ENCODE data around the gene FBN1.

GRCh38 chr15:48400086-48400485 is 245.4 kb downstream of the FBN1 start:
- TF ChIP-seq CTCF (IDR thresholded peaks at IDR 0.05) (no peak), POLR2A (IDR thresholded peaks at IDR 0.05) (no peak)

All from upper lobe of left lung (tissue), 4 donors.